Keratinocyte (primary cell): ENCODE data around the gene ANKS1B. TPM values are rescaled to one million over a fixed set of nuclear protein-coding genes. Genes with fewer than 3 reads are reported as not detected.
A peak's percentile ranks its signal among the peaks of the same experiment; 100 is the strongest.

Experiments used
- DNase-seq: peaks from one replicate; pipeline ENCODE4 v3.0.0-alpha.2; 2011; ENCODE audit warnings: low read depth, missing footprints, low spot score
- FAIRE-seq: peaks from 2 replicates; lab custom pipeline; 2011; peaks lifted over from hg19 to GRCh38; lab: Jason Lieb, UNC
- H2AFZ ChIP-seq: 2 replicates; pipeline ENCODE4 v1.6.0; 2012; ENCODE audit warnings: low read length, control low read depth, inconsistent platforms; ENCODE audit not compliant: control insufficient read depth
- H3K27ac ChIP-seq: 2 replicates; pipeline ENCODE4 v1.5.1; 2011; ENCODE audit warnings: low read length; ENCODE audit not compliant: control insufficient read depth, insufficient read depth
- H3K27me3 ChIP-seq: 3 replicates; pipeline ENCODE4 v1.6.0; 2011; ENCODE audit warnings: low read length; ENCODE audit not compliant: control insufficient read depth, insufficient read depth; ENCODE audit errors: extremely low read depth
- H3K36me3 ChIP-seq, 2 experiments: 2 replicates in 1 of 2; 3 replicates in 1 of 2; pipeline ENCODE4 v1.5.1; 2011; ENCODE audit warnings: low read length in 2 of 2, mild to moderate bottlenecking in 1 of 2; ENCODE audit not compliant: control insufficient read depth in 2 of 2, insufficient read depth in 2 of 2; ENCODE audit errors: extremely low read depth in 1 of 2
- H3K4me1 ChIP-seq: 3 replicates; pipeline ENCODE4 v1.5.1; 2011; ENCODE audit warnings: low read length; ENCODE audit not compliant: control insufficient read depth, insufficient read depth; ENCODE audit errors: extremely low read depth
- H3K4me2 ChIP-seq: 3 replicates; pipeline ENCODE4 v1.6.0; 2011; ENCODE audit warnings: low read depth, low read length; ENCODE audit not compliant: control insufficient read depth, insufficient read depth; ENCODE audit errors: extremely low read depth
- H3K4me3 ChIP-seq, 3 experiments: fragments of 200-600 bp in 1 of 3; sonication (generic) in 1 of 3; 2 replicates in 2 of 3; 3 replicates in 1 of 3; pipeline ENCODE4 v1.5.1; 2011 to 2016; ENCODE audit warnings: low read length in 3 of 3, mild to moderate bottlenecking in 3 of 3, control low read depth in 2 of 3, inconsistent platforms in 1 of 3, low read depth in 1 of 3, mixed read lengths in 1 of 3, mixed run types in 1 of 3, moderate library complexity in 1 of 3; ENCODE audit not compliant: control insufficient read depth in 2 of 3, insufficient read depth in 2 of 3; ENCODE audit errors: extremely low read depth in 1 of 3
- H3K79me2 ChIP-seq: 2 replicates; pipeline ENCODE4 v1.6.0; 2012; ENCODE audit warnings: low read length; ENCODE audit not compliant: control insufficient read depth, insufficient read depth
- H3K9ac ChIP-seq: 3 replicates; pipeline ENCODE4 v1.6.0; 2011; ENCODE audit warnings: low read length; ENCODE audit not compliant: control insufficient read depth, insufficient read depth; ENCODE audit errors: extremely low read depth
- H3K9me1 ChIP-seq: 3 replicates; pipeline ENCODE4 v1.6.0; 2011; ENCODE audit warnings: low read length; ENCODE audit not compliant: control insufficient read depth, insufficient read depth; ENCODE audit errors: extremely low read depth
- H3K9me3 ChIP-seq: 2 replicates; pipeline ENCODE4 v1.5.1; 2012; ENCODE audit warnings: low read depth, low read length; ENCODE audit not compliant: control insufficient read depth
- H4K20me1 ChIP-seq: 3 replicates; pipeline ENCODE4 v1.6.0; 2011; ENCODE audit warnings: low read length; ENCODE audit not compliant: control insufficient read depth, insufficient read depth; ENCODE audit errors: extremely low read depth
- EZH2 ChIP-seq: IDR thresholded peaks from one replicate; pipeline ENCODE4 v1.6.1; 2012; ENCODE audit warnings: inconsistent platforms, mild to moderate bottlenecking, low read length, moderate library complexity
- dilution Hi-C: fragments of 300-500 bp; cut with MboI; formaldehyde crosslinking; loops from one replicate; pipeline ENCODE4 v1.7.0; 2020; ENCODE audit warnings: low sequenced_read_pairs; ENCODE audit not compliant: extremely low pct_ligation_motif_present
- polyA plus RNA-seq, 5 experiments: library from polyadenylated mRNA; depleted of rRNA in 3 of 5; stranded (reverse) in 3 of 5; stranded (forward) in 1 of 5; unstranded in 1 of 5; fragments of >200 nt; gene quantifications; 1 replicate in 1 of 5; 2 replicates in 3 of 5; 3 replicates in 1 of 5; pipeline versions ENCODE4 v1.2.1 to v1.2.3, GENCODE V29; 2011 to 2012; ENCODE audit warnings: missing spikeins in 2 of 5, low read depth in 1 of 5, low replicate concordance in 1 of 5
- TF ChIP-seq, protein P1 (sequence below), 3 experiments: IDR thresholded peaks in 1 of 3; conservative IDR thresholded peaks in 1 of 3; optimal IDR thresholded peaks in 1 of 3; 2 replicates in 2 of 3; 3 replicates in 1 of 3; pipeline versions ENCODE3 to v1.5.1; 2011; ENCODE audit warnings: low read length in 3 of 3, mild to moderate bottlenecking in 3 of 3, moderate library complexity in 2 of 3, control low read depth in 1 of 3, inconsistent platforms in 1 of 3; ENCODE audit not compliant: insufficient read depth in 2 of 3; ENCODE audit errors: extremely low read depth in 1 of 3

ANKS1B gene
- polyA plus RNA-seq, 1 donor (not counting 4 experiments of a cell fraction or from before 2014, with no cell fraction given) = not detected

- no peaks in the 10 kb centered on the region for H3K36me3 ChIP-seq
- dilution Hi-C loops = no loop called here
- H3K4me2 ChIP-seq = no peak overlapping the region
- no peaks in the 10 kb centered on the region for H3K27me3 ChIP-seq
- no peak overlapping the region for H3K4me3 ChIP-seq
- TF ChIP-seq, protein P1, sequence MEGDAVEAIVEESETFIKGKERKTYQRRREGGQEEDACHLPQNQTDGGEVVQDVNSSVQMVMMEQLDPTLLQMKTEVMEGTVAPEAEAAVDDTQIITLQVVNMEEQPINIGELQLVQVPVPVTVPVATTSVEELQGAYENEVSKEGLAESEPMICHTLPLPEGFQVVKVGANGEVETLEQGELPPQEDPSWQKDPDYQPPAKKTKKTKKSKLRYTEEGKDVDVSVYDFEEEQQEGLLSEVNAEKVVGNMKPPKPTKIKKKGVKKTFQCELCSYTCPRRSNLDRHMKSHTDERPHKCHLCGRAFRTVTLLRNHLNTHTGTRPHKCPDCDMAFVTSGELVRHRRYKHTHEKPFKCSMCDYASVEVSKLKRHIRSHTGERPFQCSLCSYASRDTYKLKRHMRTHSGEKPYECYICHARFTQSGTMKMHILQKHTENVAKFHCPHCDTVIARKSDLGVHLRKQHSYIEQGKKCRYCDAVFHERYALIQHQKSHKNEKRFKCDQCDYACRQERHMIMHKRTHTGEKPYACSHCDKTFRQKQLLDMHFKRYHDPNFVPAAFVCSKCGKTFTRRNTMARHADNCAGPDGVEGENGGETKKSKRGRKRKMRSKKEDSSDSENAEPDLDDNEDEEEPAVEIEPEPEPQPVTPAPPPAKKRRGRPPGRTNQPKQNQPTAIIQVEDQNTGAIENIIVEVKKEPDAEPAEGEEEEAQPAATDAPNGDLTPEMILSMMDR (optimal IDR thresholded peaks at IDR 0.05 in 1 of 3, IDR thresholded peaks at IDR 0.05 in 1 of 3, conservative IDR thresholded peaks at IDR 0.05 in 1 of 3; ENCODE audit: extremely low read depth in 1 of 3, insufficient read depth in 2 of 3, low read length in 3 of 3) = no peak
- TF ChIP-seq EZH2 = no peak
- no peaks in the 10 kb centered on the region for H3K79me2 ChIP-seq
- H3K9me3 ChIP-seq = no peaks in the 10 kb centered on the region
- DNase-seq (peak; percentile 5), FAIRE-seq (peak; percentile 29)
- no peak overlapping the region for H2AFZ ChIP-seq
- no peaks in the 10 kb centered on the region for H3K9me1 ChIP-seq
- no peak overlapping the region for H3K9ac ChIP-seq
- no peaks in the 10 kb centered on the region for H4K20me1 ChIP-seq
- H3K4me1 ChIP-seq = peaks cover 10% of the 10 kb centered on the region
- H3K27ac ChIP-seq = no peak overlapping the region
These were observed 539.8 kb downstream of the ANKS1B start for GRCh38 chr12:99444859-99445316.

DNA sequence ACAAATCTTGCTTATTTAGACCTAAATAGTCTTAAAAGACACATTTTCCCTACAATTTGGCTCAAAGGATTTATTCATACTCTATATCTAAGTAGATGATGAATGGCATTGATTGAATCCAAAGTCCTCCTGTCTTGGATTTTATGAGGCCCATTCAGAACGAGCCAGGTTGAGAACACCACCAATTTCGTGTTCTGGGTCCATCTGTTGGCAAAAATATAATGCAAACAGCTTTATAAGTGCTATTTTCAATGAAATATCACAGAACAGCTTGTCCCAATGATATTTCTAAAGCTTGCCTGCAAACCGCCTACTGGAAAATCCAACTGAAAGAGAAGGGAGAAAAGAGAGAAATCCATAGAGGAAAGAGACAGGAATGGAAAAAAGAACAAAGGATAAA lies 542.0 kb downstream of the ANKS1B start:
- H3K4me1 ChIP-seq = peaks cover 10% of the 10 kb centered on the region
- H3K79me2 ChIP-seq = no peaks in the 10 kb centered on the region
- H4K20me1 ChIP-seq = no peaks in the 10 kb centered on the region
- FAIRE-seq (no peak), DNase-seq (no peak)
- no peaks in the 10 kb centered on the region for H3K36me3 ChIP-seq
- dilution Hi-C loops = no loop called here
- TF ChIP-seq EZH2 = no peak
- TF ChIP-seq, protein P1 (optimal IDR thresholded peaks at IDR 0.05 in 1 of 3, IDR thresholded peaks at IDR 0.05 in 1 of 3, conservative IDR thresholded peaks at IDR 0.05 in 1 of 3; ENCODE audit: extremely low read depth in 1 of 3, insufficient read depth in 2 of 3, low read length in 3 of 3) = no peak
- H3K27ac ChIP-seq = no peak overlapping the region
- no peak overlapping the region for H3K4me2 ChIP-seq
- no peak overlapping the region for H2AFZ ChIP-seq
- no peaks in the 10 kb centered on the region for H3K27me3 ChIP-seq
- H3K9me1 ChIP-seq = no peaks in the 10 kb centered on the region
- no peak overlapping the region for H3K4me3 ChIP-seq
- no peaks in the 10 kb centered on the region for H3K9me3 ChIP-seq
- H3K9ac ChIP-seq = no peak overlapping the region
